HepG2 (cell line): ENCODE results near the gene SLC5A4. TPM values are rescaled to one million over a fixed set of nuclear protein-coding genes. Genes with fewer than 3 reads are reported as not detected.

Source experiments
- CEBPB ChIP-seq: IDR thresholded peaks from 2 replicates; pipeline ENCODE4 v1.6.1; 2011; ENCODE audit warnings: low read depth, low read length, improper control_type of control experiment, borderline replicate concordance
- DRAP1 ChIP-seq: IDR thresholded peaks from 2 replicates; pipeline ENCODE4 v1.6.1; 2016; ENCODE audit warnings: missing genetic modification reagents, missing compliant biosample characterization
- ERF ChIP-seq: IDR thresholded peaks from 2 replicates; pipeline ENCODE4 v1.6.1; 2018; ENCODE audit warnings: missing biosample characterization, missing genetic modification reagents
- ETV6 ChIP-seq: sonication (generic); formaldehyde crosslinking; conservative IDR thresholded peaks from 2 replicates; pipeline ENCODE4 v1.4.0; 2020; ENCODE audit warnings: missing genetic modification reagents
- FOXA1 ChIP-seq, 2 experiments: fragments of 450-650 bp in 1 of 2; sonication (generic) in 1 of 2; formaldehyde crosslinking in 1 of 2; IDR thresholded peaks; 2 replicates each; pipeline versions ENCODE4 v1.4.0 to v1.6.1; 2016 to 2020; ENCODE audit warnings: missing genetic modification reagents in 1 of 2
- FOXK1 ChIP-seq: sonication (generic); formaldehyde crosslinking; IDR thresholded peaks from 2 replicates; pipeline ENCODE4 v1.4.0; 2020; ENCODE audit warnings: low read depth, missing genetic modification reagents, borderline replicate concordance
- FUBP1 ChIP-seq: sonication (generic); formaldehyde crosslinking; IDR thresholded peaks from 2 replicates; pipeline ENCODE4 v1.5.1; 2020; ENCODE audit warnings: missing genetic modification reagents, mild to moderate bottlenecking, borderline replicate concordance
- HOXA3 ChIP-seq: sonication (generic); formaldehyde crosslinking; IDR thresholded peaks from 2 replicates; pipeline ENCODE4 v1.5.0; 2020; ENCODE audit warnings: missing genetic modification reagents
- RAD21 ChIP-seq: fragments of 450-650 bp; formaldehyde crosslinking; IDR thresholded peaks from 2 replicates; pipeline ENCODE4 v1.5.0; 2020; ENCODE audit warnings: mild to moderate bottlenecking
- SAP130 ChIP-seq: IDR thresholded peaks from 2 replicates; pipeline ENCODE4 v1.6.1; 2016; ENCODE audit warnings: low read depth
- UBTF ChIP-seq: sonication (generic); formaldehyde crosslinking; IDR thresholded peaks from 2 replicates; pipeline ENCODE4 v1.4.0; 2020; ENCODE audit warnings: mild to moderate bottlenecking, missing genetic modification reagents
- ZBTB7B ChIP-seq: sonication (generic); formaldehyde crosslinking; IDR thresholded peaks from 2 replicates; pipeline ENCODE4 v1.4.0; 2020; ENCODE audit warnings: missing genetic modification reagents
- ZFP41 ChIP-seq: sonication (generic); formaldehyde crosslinking; IDR thresholded peaks from 2 replicates; pipeline ENCODE4 v1.4.0; 2020; ENCODE audit warnings: mild to moderate bottlenecking, missing genetic modification reagents, borderline replicate concordance
- ZNF343 ChIP-seq: sonication (generic); formaldehyde crosslinking; IDR thresholded peaks from 2 replicates; pipeline ENCODE4 v1.4.0; 2020; ENCODE audit warnings: mild to moderate bottlenecking, missing genetic modification reagents
- ZNF382 ChIP-seq: sonication (generic); formaldehyde crosslinking; IDR thresholded peaks from 2 replicates; pipeline ENCODE4 v1.5.0; 2020; ENCODE audit warnings: missing genetic modification reagents, mild to moderate bottlenecking, borderline replicate concordance
- ZNF724P ChIP-seq: sonication (generic); formaldehyde crosslinking; IDR thresholded peaks from 2 replicates; pipeline ENCODE4 v1.8.0; 2022; ENCODE audit warnings: missing genetic modification reagents, borderline replicate concordance
- ZNF768 ChIP-seq: sonication (generic); formaldehyde crosslinking; IDR thresholded peaks from 2 replicates; pipeline ENCODE4 v1.4.0; 2020; ENCODE audit warnings: missing genetic modification reagents
- ZNF780A ChIP-seq: sonication (generic); formaldehyde crosslinking; IDR thresholded peaks from 2 replicates; pipeline ENCODE4 v1.8.0; 2022; ENCODE audit warnings: mild to moderate bottlenecking, missing genetic modification reagents, moderate library complexity
- ZNF790 ChIP-seq: sonication (generic); formaldehyde crosslinking; IDR thresholded peaks from 2 replicates; pipeline ENCODE4 v1.8.0; 2022; ENCODE audit warnings: missing genetic modification reagents, mild to moderate bottlenecking, borderline replicate concordance
- polyA plus RNA-seq, 8 experiments: library from polyadenylated mRNA; depleted of rRNA in 3 of 8; stranded (reverse) in 7 of 8; unstranded in 1 of 8; fragments of >200 nt; fragmentation: Illumina TruSeq in 4 of 8; extraction: Trizol in 4 of 8; gene quantifications; 2 replicates each; pipeline versions ENCODE4 v1.2.1 to v1.2.3, GENCODE V29; 2011 to 2016; ENCODE audit warnings: low read depth in 4 of 8, missing spikeins in 1 of 8, mixed read lengths in 1 of 8; ENCODE audit not compliant: insufficient read depth in 1 of 8
- total RNA-seq, 5 experiments: library from RNA; depleted of rRNA; stranded (reverse); fragments of >200 nt; fragmentation: Illumina TruSeq; extraction: Trizol; gene quantifications; 2 replicates each; pipeline ENCODE4 v1.2.3, GENCODE V29; 2016; ENCODE audit warnings: low read depth in 1 of 5

Gene SLC5A4
- total and polyA plus RNA-seq, 2 of the 13 experiments (the other 11 are each of a cell fraction or from before 2014, with no cell fraction given), result not detected

GRCh38 chr22:32205974-32206773 is 49.0 kb downstream of the SLC5A4 start (continued):
- TF ChIP-seq DRAP1 (CRISPR knock-in tag) (no peak), HOXA3 (no peak), ZBTB7B (CRISPR knock-in tag) (0 out of 2 replicates have a peak, but pooled peaks have one; percentile 18), UBTF (CRISPR knock-in tag) (0 out of 2 replicates have a peak, but pooled peaks have one; percentile 5), RAD21 (no peak), ZNF780A (CRISPR knock-in tag) (no peak), ZNF768 (no peak), FOXK1 (CRISPR knock-in tag) (no peak), ZFP41 (CRISPR knock-in tag) (no peak), ZNF724P (no peak), CEBPB (no peak), ETV6 (CRISPR knock-in tag) (no peak), ERF (CRISPR knock-in tag) (no peak), FOXA1 (IDR thresholded peaks at IDR 0.05) (no peak), FOXA1 (CRISPR knock-in tag; IDR thresholded peaks at IDR 0.05) (no peak), ZNF790 (CRISPR knock-in tag) (no peak), FUBP1 (CRISPR knock-in tag) (no peak), ZNF382 (CRISPR knock-in tag) (no peak), SAP130 (no peak), ZNF343 (CRISPR knock-in tag) (no peak)
